HCT116 (cell line): ENCODE data around the gene COPE. TPM values are rescaled to one million over a fixed set of nuclear protein-coding genes. Genes with fewer than 3 reads are reported as not detected.

Experiments
- ATAC-seq: fragments of 200-7000 bp; cut with Tn5 transposase; 2 replicates; pipeline ENCODE4 v1.9.1; 2020; ENCODE audit warnings: mild to moderate bottlenecking, moderate library complexity
- BruUV-seq: library from RNA; stranded (reverse); fragments of 400-500 nt; replicated peaks from 2 replicates; lab custom pipeline; 2021; lab: Mats Ljungman, UMichigan
- CTCF ChIA-PET: fragments of 300-600 bp; sonication (Branson Sonifier 250); formaldehyde crosslinking; loops from one replicate; lab custom pipeline; 2021; ENCODE audit warnings: antibody characterized with exemption; lab: Charles Lee
- POLR2A ChIA-PET: fragments of 300-600, 350-600 bp; sonication (Branson Sonifier 250); formaldehyde crosslinking; loops from one replicate; lab custom pipeline; 2021; ENCODE audit warnings: antibody characterized with exemption; lab: Charles Lee
- RAD21 ChIA-PET, 2 experiments: fragments of 300-600 bp; sonication (Branson Sonifier 250); formaldehyde crosslinking; loops; one replicate each; lab custom pipeline; 2023; ENCODE audit warnings: low total read pairs in 2 of 2; ENCODE audit not compliant: uncharacterized antibody in 2 of 2, unreplicated experiment in 2 of 2, low non-redundant PET in 1 of 2; lab: Charles Lee
- DNase-seq: peaks from one replicate; pipeline ENCODE4 v3.0.0-alpha.2; 2010; ENCODE audit warnings: low read depth, low spot score
- H2AFZ ChIP-seq: fragments of 200-600 bp; shearing (Covaris generic), sonication (generic); 2 replicates; pipeline ENCODE4 v1.6.1; 2017; ENCODE audit warnings: low read depth, mixed run types, mixed read lengths, antibody characterized with exemption, low read length; ENCODE audit not compliant: poor library complexity, severe bottlenecking
- H3K27ac ChIP-seq: 2 replicates; pipeline ENCODE4 v1.5.1; 2012; ENCODE audit warnings: low read depth, low read length
- H3K27me3 ChIP-seq: fragments of 200-600 bp; sonication (generic); 2 replicates; pipeline ENCODE4 v1.6.1; 2016; ENCODE audit warnings: mixed run types, low read length, mixed read lengths; ENCODE audit not compliant: insufficient read depth
- H3K36me3 ChIP-seq, 2 experiments: fragments of 200-500 bp in 1 of 2; fragments of 200-600 bp in 1 of 2; sonication (Bioruptor generic) in 1 of 2; sonication (generic) in 1 of 2; 2 replicates each; pipeline versions ENCODE4 v1.5.1 to v1.6.1; 2014 to 2016; ENCODE audit warnings: low read length in 2 of 2, inconsistent platforms in 1 of 2, mixed read lengths in 1 of 2, mixed run types in 1 of 2; ENCODE audit not compliant: insufficient read depth in 2 of 2, control insufficient read depth in 1 of 2
- H3K4me1 ChIP-seq, 2 experiments: fragments of 200-600 bp in 1 of 2; sonication (generic) in 1 of 2; 2 replicates each; pipeline versions ENCODE4 v1.5.1 to v1.6.1; 2012 to 2017; ENCODE audit warnings: low read length in 2 of 2, inconsistent platforms in 1 of 2, mild to moderate bottlenecking in 1 of 2, mixed read lengths in 1 of 2, mixed run types in 1 of 2, moderate library complexity in 1 of 2; ENCODE audit not compliant: insufficient read depth in 2 of 2, control insufficient read depth in 1 of 2
- H3K4me2 ChIP-seq: fragments of 200-600 bp; sonication (generic); 2 replicates; pipeline ENCODE4 v1.6.1; 2017; ENCODE audit warnings: mixed run types, low read length, mixed read lengths
- H3K4me3 ChIP-seq, 2 experiments: fragments of 200-600 bp in 1 of 2; sonication (generic) in 1 of 2; replicated peaks in 1 of 2; 2 replicates each; pipeline ENCODE4 v1.5.1; 2011 to 2016; ENCODE audit warnings: low read length in 2 of 2, control low read depth in 1 of 2, low read depth in 1 of 2, mild to moderate bottlenecking in 1 of 2, mixed read lengths in 1 of 2, mixed run types in 1 of 2
- H3K79me2 ChIP-seq: fragments of 200-600 bp; sonication (generic); 2 replicates; pipeline ENCODE4 v1.6.1; 2017; ENCODE audit warnings: mild to moderate bottlenecking, mixed run types, low read length, moderate library complexity, mixed read lengths; ENCODE audit not compliant: insufficient read depth
- H3K9ac ChIP-seq: fragments of 200-600 bp; sonication (generic); 2 replicates; pipeline ENCODE4 v1.6.1; 2016; ENCODE audit warnings: low read length, mixed read lengths
- H3K9me2 ChIP-seq: fragments of 200-600 bp; sonication (generic), shearing (Covaris generic); 2 replicates; pipeline ENCODE4 v1.6.1; 2017; ENCODE audit warnings: mixed run types, mild to moderate bottlenecking, moderate library complexity; ENCODE audit not compliant: insufficient read depth
- H3K9me3 ChIP-seq, 2 experiments: fragments of 200-500 bp in 1 of 2; fragments of 200-600 bp in 1 of 2; sonication (Bioruptor generic) in 1 of 2; sonication (generic) in 1 of 2; 2 replicates each; pipeline ENCODE4 v1.6.1; 2014 to 2017; ENCODE audit warnings: low read length in 2 of 2, mixed read lengths in 2 of 2, inconsistent platforms in 1 of 2, low read depth in 1 of 2, mild to moderate bottlenecking in 1 of 2, mixed run types in 1 of 2, moderate library complexity in 1 of 2; ENCODE audit not compliant: control insufficient read depth in 1 of 2, insufficient read depth in 1 of 2
- H4K20me1 ChIP-seq: fragments of 200-600 bp; sonication (generic), shearing (Covaris generic); 2 replicates; pipeline ENCODE4 v1.6.1; 2017; ENCODE audit warnings: mixed run types, mild to moderate bottlenecking, moderate library complexity; ENCODE audit not compliant: insufficient read depth
- EZH2phosphoT487 ChIP-seq: fragments of 200-600 bp; IDR thresholded peaks from 2 replicates; pipeline ENCODE4 v1.6.1; 2018; ENCODE audit warnings: antibody characterized with exemption, borderline replicate concordance
- POLR2A ChIP-seq: IDR thresholded peaks from 2 replicates; pipeline ENCODE4 v1.7.0; 2011; ENCODE audit warnings: borderline replicate concordance; ENCODE audit not compliant: insufficient read depth, insufficient read length; ENCODE audit errors: extremely low read depth
- RAD21 ChIP-seq: IDR thresholded peaks from 2 replicates; pipeline ENCODE4 v1.6.1; 2012; ENCODE audit warnings: low read depth, mild to moderate bottlenecking
- SP1 ChIP-seq: IDR thresholded peaks from 2 replicates; pipeline ENCODE4 v1.6.1; 2012; ENCODE audit warnings: low read depth
- SRF ChIP-seq: IDR thresholded peaks from 2 replicates; pipeline ENCODE4 v1.6.1; 2012; ENCODE audit warnings: low read depth
- intact Hi-C: fragments of 100-400 bp; cut with micrococcal nuclease; formaldehyde crosslinking; loops from 2 replicates; pipeline ENCODE4 v1.10.0; 2022
- total RNA-seq: library from RNA; stranded (reverse); gene quantifications from one replicate; pipeline ENCODE4 v1.2.1, GENCODE V29; 2021; ENCODE audit not compliant: unreplicated experiment
- TF ChIP-seq, protein P1 (sequence below), 3 experiments: fragments of 200-600 bp in 1 of 3; sonication (generic) in 1 of 3; IDR thresholded peaks in 2 of 3; conservative IDR thresholded peaks in 1 of 3; 2 replicates each; pipeline ENCODE4 v1.5.1; 2012 to 2017; ENCODE audit warnings: low read depth in 2 of 3, low read length in 2 of 3, antibody characterized with exemption in 1 of 3, borderline replicate concordance in 1 of 3, control low read depth in 1 of 3, mild to moderate bottlenecking in 1 of 3, mixed read lengths in 1 of 3, mixed run types in 1 of 3, moderate library complexity in 1 of 3; ENCODE audit not compliant: insufficient read depth in 1 of 3

COPE gene
- total RNA-seq, 1 experiment from 2014 or later: 263 TPM

DNA sequence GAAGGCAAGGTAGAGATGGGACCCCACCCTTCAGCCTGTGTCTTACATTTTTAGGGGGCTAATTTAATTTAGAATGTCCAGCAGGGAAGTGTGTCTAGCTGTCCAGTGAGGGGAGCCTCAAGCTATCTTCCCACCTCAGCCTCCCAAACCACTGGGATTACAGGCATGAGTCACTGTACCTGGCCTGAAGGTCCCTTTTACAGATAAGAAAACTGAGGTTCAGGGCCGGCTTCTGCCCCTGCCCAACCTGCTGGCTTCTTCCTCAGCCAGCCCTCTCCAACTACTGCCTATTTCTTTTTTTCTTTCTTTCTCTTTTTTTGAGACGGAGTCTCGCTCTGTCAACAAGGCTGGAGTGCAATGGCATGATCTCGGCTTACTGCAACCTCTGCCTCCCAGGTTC is 41.2 kb upstream of the COPE start:
- Histone ChIP-seq H3K9ac (no peak overlapping the region), H3K4me1 (no peaks in the 10 kb centered on the region), H3K27me3 (no peaks in the 10 kb centered on the region), H4K20me1 (no peaks in the 10 kb centered on the region), H2AFZ (no peak overlapping the region), H3K79me2 (no peaks in the 10 kb centered on the region), H3K9me2 (no peaks in the 10 kb centered on the region), H3K27ac (no peak overlapping the region), H3K4me3 (no peak overlapping the region), H3K9me3 (no peaks in the 10 kb centered on the region), H3K36me3 (no peaks in the 10 kb centered on the region), H3K4me2 (no peak overlapping the region)
- CTCF ChIA-PET: no interaction called here
- RAD21 ChIA-PET: no interaction called here
- intact Hi-C loops: no loop called here
- no peak for TF ChIP-seq SP1
- no peak for TF ChIP-seq SRF
- TF ChIP-seq, protein P1, sequence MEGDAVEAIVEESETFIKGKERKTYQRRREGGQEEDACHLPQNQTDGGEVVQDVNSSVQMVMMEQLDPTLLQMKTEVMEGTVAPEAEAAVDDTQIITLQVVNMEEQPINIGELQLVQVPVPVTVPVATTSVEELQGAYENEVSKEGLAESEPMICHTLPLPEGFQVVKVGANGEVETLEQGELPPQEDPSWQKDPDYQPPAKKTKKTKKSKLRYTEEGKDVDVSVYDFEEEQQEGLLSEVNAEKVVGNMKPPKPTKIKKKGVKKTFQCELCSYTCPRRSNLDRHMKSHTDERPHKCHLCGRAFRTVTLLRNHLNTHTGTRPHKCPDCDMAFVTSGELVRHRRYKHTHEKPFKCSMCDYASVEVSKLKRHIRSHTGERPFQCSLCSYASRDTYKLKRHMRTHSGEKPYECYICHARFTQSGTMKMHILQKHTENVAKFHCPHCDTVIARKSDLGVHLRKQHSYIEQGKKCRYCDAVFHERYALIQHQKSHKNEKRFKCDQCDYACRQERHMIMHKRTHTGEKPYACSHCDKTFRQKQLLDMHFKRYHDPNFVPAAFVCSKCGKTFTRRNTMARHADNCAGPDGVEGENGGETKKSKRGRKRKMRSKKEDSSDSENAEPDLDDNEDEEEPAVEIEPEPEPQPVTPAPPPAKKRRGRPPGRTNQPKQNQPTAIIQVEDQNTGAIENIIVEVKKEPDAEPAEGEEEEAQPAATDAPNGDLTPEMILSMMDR (IDR thresholded peaks at IDR 0.05 in 2 of 3, conservative IDR thresholded peaks at IDR 0.05 in 1 of 3; ENCODE audit: borderline replicate concordance in 1 of 3, insufficient read depth in 1 of 3, low read depth in 2 of 3, low read length in 2 of 3): no peak
- no peak for TF ChIP-seq RAD21
- no peak for TF ChIP-seq POLR2A
- POLR2A ChIA-PET: no interaction called here
- BruUV-seq: no TSS peak
- DNase-seq (no peak), ATAC-seq (no peak)

DNA sequence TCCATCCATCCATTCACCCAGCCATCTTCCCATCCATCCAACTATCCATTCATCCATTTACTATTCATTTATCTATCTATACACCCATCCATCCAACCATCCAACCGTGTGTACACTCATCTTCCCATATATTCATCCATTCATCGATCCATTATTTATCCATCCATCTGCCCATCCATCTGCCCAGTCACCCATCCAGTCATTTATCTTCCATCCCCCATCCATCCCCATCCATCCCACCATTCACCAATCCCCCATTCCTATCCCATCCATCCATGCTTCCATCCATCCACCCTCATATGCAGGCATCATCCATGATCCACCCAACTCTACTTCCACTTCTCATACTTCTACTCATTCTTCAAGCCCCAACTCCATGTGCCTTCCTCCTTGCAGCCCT is 35.9 kb upstream of the COPE start:
- DNase-seq: no peak
- H3K9me2 ChIP-seq: no peaks in the 10 kb centered on the region
- no peak overlapping the region for H2AFZ ChIP-seq
- no TSS peak for BruUV-seq
- CTCF ChIA-PET: no interaction called here
- no peak for ATAC-seq
- H4K20me1 ChIP-seq: no peaks in the 10 kb centered on the region
- no peak overlapping the region for H3K27ac ChIP-seq
- no peak overlapping the region for H3K9ac ChIP-seq
- H3K4me3 ChIP-seq: no peak overlapping the region
- peaks cover 0 to 5% of the 10 kb centered on the region in 2 experiments; a peak in 1 of 4 replicates for H3K4me1 ChIP-seq
- no peaks in the 10 kb centered on the region for H3K27me3 ChIP-seq
- H3K79me2 ChIP-seq: no peaks in the 10 kb centered on the region
- no peak overlapping the region for H3K4me2 ChIP-seq
- H3K36me3 ChIP-seq: no peaks in the 10 kb centered on the region
- RAD21 ChIA-PET: no interaction called here
- POLR2A ChIA-PET: no interaction called here
- no peak for TF ChIP-seq EZH2phosphoT487
- intact Hi-C loops: no loop called here
- H3K9me3 ChIP-seq: no peaks in the 10 kb centered on the region
